ENCODE data around the gene MAPK8. TPM values are rescaled to one million over a fixed set of nuclear protein-coding genes. Genes with fewer than 3 reads are reported as not detected.

The MAPK8 gene
- total RNA-seq, 4 donors from 2014 or later = 29.7 to 126 (median 67.8) TPM

GRCh38 chr10:48463318-48464003 is 157.0 kb downstream of the MAPK8 start:
- no peak for DNase-seq
- H3K9me3 ChIP-seq = no peaks in the 10 kb centered on the region
- no peak for TF ChIP-seq POLR2AphosphoS5 (IDR thresholded peaks at IDR 0.05)
- no peak for TF ChIP-seq EP300 (IDR thresholded peaks at IDR 0.05; ENCODE audit: low read depth)
- no peak for TF ChIP-seq POLR2A (IDR thresholded peaks at IDR 0.05)
- TF ChIP-seq CTCF (IDR thresholded peaks at IDR 0.05) = no peak
- intact Hi-C loops (cut with DNase I; ENCODE audit: low total_unique reads) (no loop called here), in situ Hi-C loops (cut with MboI; ENCODE audit: low pct_ligation_motif_present in 1 of 4, low pct_unique_long_range_greater_than_20kb in 1 of 4, low sequenced_read_pairs in 3 of 4) (no loop called here)
- H3K4me3 ChIP-seq = no peak overlapping the region
- no peaks in the 10 kb centered on the region for H3K36me3 ChIP-seq
- H3K4me1 ChIP-seq = no peaks in the 10 kb centered on the region
- WGBS, 2 donors (ENCODE audit: low coverage in 1 of 2) = 60% methylated on average over 8 of the region's 8 CpGs; no CpG with 5 or more reads in 1 of the 2 donors
- no peak overlapping the region for H3K27ac ChIP-seq
- peaks cover 19% of the 10 kb centered on the region for H3K27me3 ChIP-seq

DNA sequence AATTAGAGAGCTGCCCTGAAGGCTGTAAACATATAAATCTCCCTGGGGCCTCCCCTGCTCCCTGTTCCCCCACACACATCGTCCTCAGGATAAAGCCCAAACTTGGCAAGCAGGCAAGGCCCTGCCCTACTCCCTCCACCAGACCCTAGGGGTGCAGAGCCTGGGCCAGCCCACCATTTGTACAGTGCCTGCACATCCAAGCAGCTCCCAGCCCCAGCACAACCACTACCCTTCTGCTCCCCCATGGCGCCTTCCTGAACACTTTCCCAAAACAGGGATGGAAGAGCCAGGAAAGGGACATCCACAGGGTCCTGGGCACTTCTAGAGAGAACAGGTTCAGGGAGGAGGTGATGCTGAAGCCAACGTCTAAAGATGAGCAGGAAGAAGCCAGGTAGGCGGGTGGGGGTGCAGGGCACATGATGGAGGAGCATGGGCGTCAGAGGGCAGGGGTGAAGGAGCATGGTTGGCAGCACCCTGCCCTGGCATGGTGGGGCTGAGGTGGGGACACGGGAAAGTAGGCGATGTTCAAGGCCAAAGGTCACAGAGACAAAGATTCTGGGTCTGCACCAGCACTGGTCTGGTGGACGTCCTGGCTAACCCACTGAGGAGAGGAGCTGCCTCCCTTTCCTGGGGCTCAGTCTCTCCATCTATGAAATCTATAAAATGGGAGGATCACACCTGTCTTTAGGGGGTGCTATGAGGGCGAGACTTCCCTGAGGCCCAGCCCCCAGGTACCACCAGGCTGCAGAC is 157.8 kb downstream of the MAPK8 start:
- no peaks in the 10 kb centered on the region for H3K4me1 ChIP-seq
- no peak overlapping the region for H3K4me3 ChIP-seq
- intact Hi-C loops (cut with DNase I; ENCODE audit: low total_unique reads) (no loop called here), in situ Hi-C loops (cut with MboI; ENCODE audit: low pct_ligation_motif_present in 1 of 4, low pct_unique_long_range_greater_than_20kb in 1 of 4, low sequenced_read_pairs in 3 of 4) (no loop called here)
- H3K9me3 ChIP-seq = no peaks in the 10 kb centered on the region
- H3K27ac ChIP-seq = no peak overlapping the region
- no peaks in the 10 kb centered on the region for H3K36me3 ChIP-seq
- DNase-seq = no peak
- WGBS, 2 donors (ENCODE audit: low coverage in 1 of 2) = 69% methylated on average over 9 of the region's 9 CpGs; no CpG with 5 or more reads in 1 of the 2 donors
- no peak for TF ChIP-seq EP300 (IDR thresholded peaks at IDR 0.05; ENCODE audit: low read depth)
- no peak for TF ChIP-seq POLR2A (IDR thresholded peaks at IDR 0.05)
- TF ChIP-seq CTCF (IDR thresholded peaks at IDR 0.05) = no peak
- TF ChIP-seq POLR2AphosphoS5 (IDR thresholded peaks at IDR 0.05) = no peak
- H3K27me3 ChIP-seq = peaks cover 19% of the 10 kb centered on the region

- in situ Hi-C loops (cut with MboI; ENCODE audit: low pct_ligation_motif_present in 1 of 4, low pct_unique_long_range_greater_than_20kb in 1 of 4, low sequenced_read_pairs in 3 of 4) = no loop called here
- Histone ChIP-seq H3K36me3 (no peaks in the 10 kb centered on the region), H3K4me3 (no peak overlapping the region), H3K4me1 (no peaks in the 10 kb centered on the region), H3K27me3 (peaks cover 19% of the 10 kb centered on the region), H3K9me3 (no peaks in the 10 kb centered on the region), H3K27ac (no peak overlapping the region)
- no peak for DNase-seq
- 80% methylated on average over 26 of the region's 27 CpGs; no CpG with 5 or more reads in 1 of the 2 donors for WGBS, 2 donors (ENCODE audit: low coverage in 1 of 2)
- intact Hi-C loops (cut with DNase I; ENCODE audit: low total_unique reads) = no loop called here
- TF ChIP-seq CTCF (IDR thresholded peaks at IDR 0.05) (no peak), POLR2AphosphoS5 (IDR thresholded peaks at IDR 0.05) (no peak), POLR2A (IDR thresholded peaks at IDR 0.05) (no peak), EP300 (IDR thresholded peaks at IDR 0.05; ENCODE audit: low read depth) (no peak)
Observed at GRCh38 chr10:48464871-48465736, 158.6 kb downstream of the MAPK8 start.

All from transverse colon (tissue), 4 donors.